Neuronal stem cell (in vitro differentiated cells): Measurements from ENCODE around the gene FAF2.
"Not testable (repeated sequence)": the region's sequence is repeated elsewhere in the genome, so short reads cannot be mapped to it uniquely, and the experiment has no call there.

ENCODE experiments used
- DNase-seq: peaks from one replicate; pipeline ENCODE4 v3.0.0-alpha.2; 2013; ENCODE audit warnings: low spot score
- H2AFZ ChIP-seq: one replicate; pipeline ENCODE4 v1.6.1; 2013; ENCODE audit warnings: mild to moderate bottlenecking, low read length, inconsistent platforms
- H2AK5ac ChIP-seq: 2 replicates; pipeline ENCODE4 v1.6.1; 2013; ENCODE audit warnings: low read depth, mild to moderate bottlenecking, inconsistent platforms, low read length, moderate library complexity, mixed read lengths
- H2BK120ac ChIP-seq: 2 replicates; pipeline ENCODE4 v1.6.1; 2013; ENCODE audit warnings: low read depth, mild to moderate bottlenecking, inconsistent platforms, low read length, moderate library complexity, mixed read lengths
- H2BK12ac ChIP-seq: one replicate; pipeline ENCODE4 v1.6.1; 2013; ENCODE audit warnings: low read length, inconsistent platforms
- H2BK15ac ChIP-seq: 2 replicates; pipeline ENCODE4 v1.6.1; 2013; ENCODE audit warnings: mild to moderate bottlenecking, low read length, inconsistent platforms, mixed read lengths
- H2BK5ac ChIP-seq: one replicate; pipeline ENCODE4 v1.6.1; 2013; ENCODE audit warnings: inconsistent platforms, mild to moderate bottlenecking, low read length, moderate library complexity
- H3K14ac ChIP-seq: one replicate; pipeline ENCODE4 v1.6.1; 2013; ENCODE audit warnings: low read length, inconsistent platforms
- H3K18ac ChIP-seq: 2 replicates; pipeline ENCODE4 v1.6.1; 2013; ENCODE audit warnings: low read length, inconsistent platforms
- H3K23ac ChIP-seq: 2 replicates; pipeline ENCODE4 v1.6.1; 2013; ENCODE audit warnings: low read depth, mild to moderate bottlenecking, mixed read lengths, low read length, inconsistent platforms; ENCODE audit not compliant: poor library complexity
- H3K27ac ChIP-seq: replicated peaks from 3 replicates; pipeline ENCODE4 v1.5.1; 2013; ENCODE audit warnings: low read length, inconsistent platforms
- H3K27me3 ChIP-seq, 3 experiments: 2 replicates each; pipeline ENCODE4 v1.6.1; 2013; ENCODE audit warnings: low read length in 3 of 3, mild to moderate bottlenecking in 2 of 3, inconsistent platforms in 1 of 3, low read depth in 1 of 3, mixed read lengths in 1 of 3, moderate library complexity in 1 of 3; ENCODE audit not compliant: control insufficient read depth in 3 of 3, insufficient read depth in 3 of 3
- H3K36me3 ChIP-seq, 2 donors: replicated peaks in 1 of 2; 2 replicates each; pipeline ENCODE4 v1.6.1; 2013; ENCODE audit warnings: low read length in 2 of 2; ENCODE audit not compliant: control insufficient read depth in 2 of 2, insufficient read depth in 2 of 2
- H3K4ac ChIP-seq: 2 replicates; pipeline ENCODE4 v1.6.1; 2013; ENCODE audit warnings: inconsistent platforms, mild to moderate bottlenecking, low read length, moderate library complexity
- H3K4me1 ChIP-seq, 2 donors: 1 replicate in 1 of 2; 2 replicates in 1 of 2; pipeline ENCODE4 v1.6.1; 2013; ENCODE audit warnings: low read length in 2 of 2, low read depth in 1 of 2; ENCODE audit not compliant: control insufficient read depth in 2 of 2, insufficient read depth in 1 of 2
- H3K4me2 ChIP-seq: one replicate; pipeline ENCODE4 v1.6.1; 2013; ENCODE audit warnings: mild to moderate bottlenecking, low read length, inconsistent platforms; ENCODE audit not compliant: insufficient read depth, poor library complexity, severe bottlenecking
- H3K4me3 ChIP-seq, 2 donors: 2 replicates each; pipeline ENCODE4 v1.5.1; 2013; ENCODE audit warnings: low read length in 2 of 2, mild to moderate bottlenecking in 2 of 2, inconsistent platforms in 1 of 2, moderate library complexity in 1 of 2
- H3K79me1 ChIP-seq: one replicate; pipeline ENCODE4 v1.6.1; 2013; ENCODE audit warnings: low read depth, mild to moderate bottlenecking, inconsistent platforms, low read length, moderate library complexity
- H3K9ac ChIP-seq: one replicate; pipeline ENCODE4 v1.6.1; 2013; ENCODE audit warnings: mild to moderate bottlenecking, low read depth, low read length, inconsistent platforms; ENCODE audit not compliant: poor library complexity
- H3K9me3 ChIP-seq, 2 donors: replicated peaks in 1 of 2; 2 replicates each; pipeline versions ENCODE3 to v1.6.1; 2013; ENCODE audit warnings: low read length in 2 of 2, mild to moderate bottlenecking in 2 of 2, inconsistent platforms in 1 of 2, low read depth in 1 of 2, mixed read lengths in 1 of 2, moderate library complexity in 1 of 2; ENCODE audit not compliant: control insufficient read depth in 2 of 2, insufficient read depth in 1 of 2
- H4K8ac ChIP-seq: one replicate; pipeline ENCODE4 v1.6.1; 2013; ENCODE audit warnings: low read depth, mild to moderate bottlenecking, inconsistent platforms, low read length, moderate library complexity
- H4K91ac ChIP-seq: one replicate; pipeline ENCODE4 v1.6.1; 2013; ENCODE audit warnings: low read length, low read depth, mild to moderate bottlenecking, inconsistent platforms; ENCODE audit not compliant: poor library complexity
- WGBS, 2 donors: extraction: QIAGEN DNeasy Blood & Tissue Kit; methylation state at CpG; one replicate each; pipeline ENCODE4 v1.1.7; 2013; ENCODE audit warnings: missing lambda C conversion rate in 2 of 2, mixed read lengths in 1 of 2; ENCODE audit not compliant: insufficient read length in 2 of 2, insufficient replicate concordance in 1 of 2; ENCODE audit errors: extremely low coverage in 2 of 2; 5-methylcytosine and 5-hydroxymethylcytosine counted together

The FAF2 gene

GRCh38 chr5:176405656-176406435 is 42.3 kb upstream of the FAF2 start:
- Histone ChIP-seq H2BK12ac (no peak overlapping the region), H2BK5ac (no peak overlapping the region), H3K27ac (no peak overlapping the region), H3K18ac (no peak overlapping the region), H3K27me3 (no peaks in the 10 kb centered on the region), H2AK5ac (no peak overlapping the region), H3K9ac (no peak overlapping the region), H3K4ac (no peak overlapping the region), H3K4me1 (peaks cover 0 to 2% of the 10 kb centered on the region in 2 donors), H2AFZ (no peak overlapping the region), H4K8ac (peak overlapping the region; percentile 30), H3K4me2 (no peak overlapping the region), H3K23ac (no peak overlapping the region), H3K9me3 (no peaks in the 10 kb centered on the region), H2BK15ac (no peak overlapping the region), H2BK120ac (no peak overlapping the region), H3K4me3 (no peak overlapping the region), H3K14ac (no peak overlapping the region), H3K36me3 (peaks cover 1 to 13% of the 10 kb centered on the region in 2 donors), H3K79me1 (no peaks in the 10 kb centered on the region), H4K91ac (no peak overlapping the region)
- no CpG with 5 or more reads among the region's 20 CpGs for WGBS, 2 donors
- DNase-seq, result no peak

GRCh38 chr5:176406436-176407052 is 41.6 kb upstream of the FAF2 start:
- H3K36me3 ChIP-seq, result peaks cover 1 to 13% of the 10 kb centered on the region in 2 donors
- H2BK5ac ChIP-seq, result no peak overlapping the region
- H3K9ac ChIP-seq, result no peak overlapping the region
- H2BK120ac ChIP-seq, result no peak overlapping the region
- no peak overlapping the region for H4K91ac ChIP-seq
- H3K14ac ChIP-seq, result no peak overlapping the region
- no peak overlapping the region for H3K18ac ChIP-seq
- H3K4me3 ChIP-seq, result no peak overlapping the region
- H2AFZ ChIP-seq, result no peak overlapping the region
- no peak overlapping the region for H3K23ac ChIP-seq
- no peak overlapping the region for H3K27ac ChIP-seq
- H3K9me3 ChIP-seq, result no peaks in the 10 kb centered on the region
- no peak overlapping the region for H2AK5ac ChIP-seq
- H3K27me3 ChIP-seq, result no peaks in the 10 kb centered on the region
- no peak overlapping the region for H3K4me2 ChIP-seq
- no peak overlapping the region for H2BK15ac ChIP-seq
- H3K79me1 ChIP-seq, result no peaks in the 10 kb centered on the region
- no CpG with 5 or more reads among the region's 9 CpGs for WGBS, 2 donors
- peaks cover 0 to 2% of the 10 kb centered on the region in 2 donors for H3K4me1 ChIP-seq
- no peak overlapping the region for H2BK12ac ChIP-seq
- DNase-seq, result no peak
- H3K4ac ChIP-seq, result no peak overlapping the region
- no peak overlapping the region for H4K8ac ChIP-seq

- no peak overlapping the region for H3K4ac ChIP-seq
- no peaks in the 10 kb centered on the region for H3K9me3 ChIP-seq
- no peak overlapping the region for H3K14ac ChIP-seq
- H3K36me3 ChIP-seq, result peaks cover 1 to 13% of the 10 kb centered on the region in 2 donors
- WGBS, 2 donors, result no CpG with 5 or more reads among the region's 6 CpGs
- H4K8ac ChIP-seq, result no peak overlapping the region
- H3K4me1 ChIP-seq, result peaks cover 0 to 2% of the 10 kb centered on the region in 2 donors
- no peak for DNase-seq
- H2BK5ac ChIP-seq, result no peak overlapping the region
- no peaks in the 10 kb centered on the region for H3K27me3 ChIP-seq
- no peak overlapping the region for H2BK15ac ChIP-seq
- H3K18ac ChIP-seq, result no peak overlapping the region
- no peak overlapping the region for H3K4me2 ChIP-seq
- no peaks in the 10 kb centered on the region for H3K79me1 ChIP-seq
- no peak overlapping the region for H3K9ac ChIP-seq
- H2BK12ac ChIP-seq, result no peak overlapping the region
- H2AK5ac ChIP-seq, result no peak overlapping the region
- H2BK120ac ChIP-seq, result no peak overlapping the region
- H4K91ac ChIP-seq, result no peak overlapping the region
- no peak overlapping the region for H2AFZ ChIP-seq
- H3K4me3 ChIP-seq, result no peak overlapping the region
- no peak overlapping the region for H3K27ac ChIP-seq
- no peak overlapping the region for H3K23ac ChIP-seq
Observed at GRCh38 chr5:176407456-176408251, 40.5 kb upstream of the FAF2 start.

- not testable (repeated sequence) for H2BK5ac ChIP-seq, H2AFZ ChIP-seq, H2AK5ac ChIP-seq, H3K79me1 ChIP-seq, H3K4me1 ChIP-seq, H4K8ac ChIP-seq, DNase-seq, H3K4me2 ChIP-seq, H3K14ac ChIP-seq, H2BK15ac ChIP-seq, H3K23ac ChIP-seq, H3K9me3 ChIP-seq, H2BK120ac ChIP-seq, H3K27me3 ChIP-seq, H3K18ac ChIP-seq, H3K4me3 ChIP-seq, H3K4ac ChIP-seq, H4K91ac ChIP-seq, H3K27ac ChIP-seq, H3K9ac ChIP-seq, H2BK12ac ChIP-seq
- peaks cover 1 to 13% of the 10 kb centered on the region in 2 donors for H3K36me3 ChIP-seq
- WGBS, 2 donors, result no CpG with 5 or more reads among the region's 10 CpGs
Observed at GRCh38 chr5:176408252-176408573, 40.0 kb upstream of the FAF2 start.
